HG03064 (cell line): ENCODE data around the gene MVP.
"Not testable (repeated sequence)": the region's sequence is repeated elsewhere in the genome, so short reads cannot be mapped to it uniquely, and the experiment has no call there.

Experiments used
- ATAC-seq: cut with Tn5 transposase; IDR thresholded peaks from one replicate; pipeline ENCODE4 v1.9.1; 2021; ENCODE audit warnings: low read depth; ENCODE audit not compliant: unreplicated experiment

MVP gene

DNA sequence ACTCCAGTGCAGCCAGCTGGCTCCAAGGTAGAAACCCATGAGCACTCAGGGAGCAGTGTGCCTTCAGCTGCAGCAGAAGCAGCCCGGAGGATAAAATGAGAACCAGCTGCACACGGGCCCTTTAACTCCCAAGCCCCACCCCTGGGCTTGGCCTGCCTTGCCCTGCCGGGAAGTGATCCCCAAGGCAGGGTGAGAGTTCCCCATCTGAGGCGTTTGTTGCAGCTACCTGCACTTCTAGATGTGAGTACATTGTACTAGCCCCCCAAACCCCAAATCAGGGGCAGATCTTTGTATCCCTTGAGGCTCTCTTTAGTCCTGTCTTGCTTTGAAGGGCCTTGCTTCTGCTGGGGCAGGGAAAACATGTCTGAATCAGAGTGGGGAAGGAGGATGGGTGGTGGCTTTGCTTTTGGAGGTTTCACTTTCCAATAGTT is at the start of gene MVP:
Gene MVP, plus strand, starts transcription at position 192 of the 431 bp plus-strand sequence. CDS start 10,088 bp downstream, outside the sequence.
- no peak for ATAC-seq

GRCh38 chr16:29772330-29772729 is 47.9 kb upstream of the MVP start:
- ATAC-seq = not testable (repeated sequence)

DNA sequence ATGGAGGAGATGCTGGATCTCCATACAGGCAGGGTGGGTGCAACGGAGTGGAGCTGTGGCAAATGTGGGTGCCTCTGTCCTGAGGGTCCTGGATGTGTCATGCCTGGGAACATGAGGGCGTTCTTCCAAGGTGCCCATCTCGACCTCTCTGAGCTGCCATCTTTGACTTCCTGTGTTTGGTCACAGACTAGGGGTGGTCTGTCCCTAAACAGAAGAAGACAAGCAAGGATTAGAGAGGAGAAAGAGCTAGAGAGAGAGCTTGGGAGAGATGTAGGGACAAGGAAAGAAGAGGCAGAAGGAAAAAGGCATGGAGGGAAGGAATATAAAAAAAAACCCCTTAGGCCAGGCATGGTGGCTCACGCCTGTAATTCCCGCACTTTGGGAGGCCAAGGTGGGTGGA is 45.5 kb upstream of the MVP start:
- ATAC-seq = no peak

DNA sequence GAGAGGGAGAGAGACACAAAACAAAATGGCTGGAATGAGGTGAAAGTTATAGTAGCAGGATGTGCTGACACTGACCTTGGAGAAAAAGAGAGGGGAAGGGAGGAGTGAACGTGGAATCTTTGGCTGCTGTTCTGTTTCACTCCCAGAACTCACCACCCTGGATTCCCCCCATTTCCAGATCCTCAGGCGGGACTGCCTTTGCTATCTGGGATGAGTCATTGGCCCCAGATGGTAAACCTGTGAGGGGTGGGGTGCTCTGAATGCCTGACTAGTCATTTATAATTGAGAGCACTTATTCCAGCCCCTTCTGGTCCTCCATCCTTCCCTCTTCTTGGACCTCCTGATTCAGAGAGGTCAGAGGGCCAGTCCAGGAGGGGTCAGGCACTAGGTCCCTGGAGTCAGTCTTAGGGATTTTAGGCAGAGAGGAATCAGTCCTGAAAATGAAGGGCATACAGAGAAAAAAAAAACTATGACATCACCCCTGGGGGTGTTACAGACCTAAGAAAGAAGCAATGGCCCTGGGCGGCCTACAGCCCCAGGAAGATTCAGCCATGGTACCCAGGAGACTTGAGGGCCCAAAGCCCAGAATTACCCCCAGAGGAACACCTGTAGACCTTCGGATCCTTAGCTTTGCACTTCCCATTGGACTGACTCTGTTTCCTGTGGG is 44.4 kb upstream of the MVP start:
- no peak for ATAC-seq

GRCh38 chr16:29777576-29778350 is 42.5 kb upstream of the MVP start, which contains the start of gene ZG16:
Gene ZG16 (plus strand): TSS chr16:29778256. CDS start chr16:29779267, 1,011 bp downstream.
- ATAC-seq = no peak

DNA sequence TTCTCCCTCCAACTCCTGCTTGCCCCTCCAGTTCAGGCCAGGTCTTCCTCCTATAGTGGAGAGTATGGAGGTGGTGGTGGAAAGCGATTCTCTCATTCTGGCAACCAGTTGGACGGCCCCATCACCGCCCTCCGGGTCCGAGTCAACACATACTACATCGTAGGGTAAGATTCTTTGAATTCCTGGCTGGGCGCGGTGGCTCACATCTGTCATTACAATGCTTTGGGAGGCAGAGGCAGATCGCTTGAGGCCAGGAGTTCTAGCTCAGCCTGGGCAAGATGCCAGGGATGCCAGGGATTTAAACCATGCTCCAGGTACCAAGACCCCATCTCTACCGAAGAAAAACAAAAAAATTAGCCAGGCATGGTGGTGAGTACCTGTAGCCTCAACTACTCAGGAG is 40.8 kb upstream of the MVP start:
- no peak for ATAC-seq

DNA sequence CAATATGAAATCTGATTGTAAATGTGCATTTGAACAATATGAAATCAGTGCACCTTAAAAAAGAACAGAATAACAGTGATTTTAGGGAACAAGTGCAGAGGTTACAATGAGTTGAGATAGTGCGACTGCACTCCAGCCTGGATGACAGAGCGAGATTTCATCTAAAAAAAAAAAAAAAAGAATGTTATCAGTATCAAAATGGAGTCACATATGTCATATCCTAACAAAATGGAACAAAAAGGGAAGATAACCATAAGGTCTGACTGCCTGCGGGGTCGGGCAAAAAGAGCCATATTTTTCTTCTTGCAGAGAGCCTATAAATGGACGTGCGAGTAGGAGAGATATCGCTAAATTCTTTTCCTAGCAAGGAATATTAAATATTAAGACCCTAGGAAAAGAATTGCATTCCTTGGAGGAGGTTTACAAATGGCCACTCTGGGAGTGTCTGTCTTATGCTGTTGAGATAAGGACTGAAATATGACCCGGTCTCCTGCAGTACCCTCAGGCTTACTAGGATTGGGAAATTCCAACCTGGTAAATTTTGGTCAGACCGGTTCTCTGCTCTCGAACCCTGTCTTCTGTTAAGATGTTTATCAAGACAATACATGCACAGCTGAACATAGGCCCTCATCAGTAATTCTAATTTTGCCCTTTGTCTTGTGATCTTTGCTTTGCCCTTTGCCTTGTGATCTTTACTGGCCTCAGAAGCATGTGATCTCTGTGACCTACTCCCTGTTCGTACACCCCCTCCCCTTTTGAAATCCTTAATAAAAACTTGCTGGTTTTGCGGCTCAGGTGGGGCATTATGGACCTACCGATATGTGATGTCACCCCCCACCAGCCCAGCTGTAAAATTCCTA is 36.9 kb upstream of the MVP start:
- not testable (repeated sequence) for ATAC-seq

DNA sequence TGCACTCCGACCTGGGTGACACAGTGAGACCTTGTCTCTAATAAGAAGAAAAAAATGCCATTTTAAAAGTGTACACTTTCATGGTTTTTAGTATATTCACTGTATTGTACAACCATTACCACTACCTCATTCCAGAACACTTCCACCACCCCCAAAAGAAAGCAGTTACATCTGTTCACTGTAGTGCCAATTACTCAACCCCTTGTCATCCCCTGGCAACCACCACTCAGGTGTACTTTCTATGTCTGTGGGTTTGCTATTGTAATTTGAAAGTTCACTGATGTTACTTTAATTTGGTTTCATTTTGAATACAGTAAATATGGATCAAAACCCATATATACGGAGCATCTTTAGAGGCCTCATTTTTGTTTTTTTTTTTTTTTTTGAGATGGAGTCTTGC is 36.1 kb upstream of the MVP start:
- ATAC-seq = no peak

- ATAC-seq = no peak
Observed at GRCh38 chr16:29784901-29785500, 35.3 kb upstream of the MVP start.

DNA sequence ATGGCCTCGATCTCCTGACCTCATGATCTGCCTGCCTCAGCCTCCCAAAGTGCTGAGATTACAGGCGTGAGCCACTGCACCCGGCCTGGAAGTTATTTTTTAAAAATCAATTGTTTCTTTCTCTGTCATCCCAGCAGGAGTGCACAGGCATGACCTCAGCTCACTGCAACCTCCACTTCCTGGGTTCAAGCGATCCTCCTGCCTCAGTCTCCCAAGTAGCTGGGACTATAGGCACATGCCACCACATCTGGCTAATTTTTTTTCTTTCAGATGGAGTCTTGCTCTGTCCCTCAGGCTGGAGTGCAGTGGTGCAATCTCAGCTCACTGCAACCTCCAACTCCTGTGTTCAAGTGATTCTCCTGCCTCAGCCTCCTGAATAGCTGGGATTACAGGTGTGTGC is 33.1 kb upstream of the MVP start:
- not testable (repeated sequence) for ATAC-seq

- ATAC-seq = no peak
Observed at GRCh38 chr16:29789775-29790182, 30.5 kb upstream of the MVP start.

DNA sequence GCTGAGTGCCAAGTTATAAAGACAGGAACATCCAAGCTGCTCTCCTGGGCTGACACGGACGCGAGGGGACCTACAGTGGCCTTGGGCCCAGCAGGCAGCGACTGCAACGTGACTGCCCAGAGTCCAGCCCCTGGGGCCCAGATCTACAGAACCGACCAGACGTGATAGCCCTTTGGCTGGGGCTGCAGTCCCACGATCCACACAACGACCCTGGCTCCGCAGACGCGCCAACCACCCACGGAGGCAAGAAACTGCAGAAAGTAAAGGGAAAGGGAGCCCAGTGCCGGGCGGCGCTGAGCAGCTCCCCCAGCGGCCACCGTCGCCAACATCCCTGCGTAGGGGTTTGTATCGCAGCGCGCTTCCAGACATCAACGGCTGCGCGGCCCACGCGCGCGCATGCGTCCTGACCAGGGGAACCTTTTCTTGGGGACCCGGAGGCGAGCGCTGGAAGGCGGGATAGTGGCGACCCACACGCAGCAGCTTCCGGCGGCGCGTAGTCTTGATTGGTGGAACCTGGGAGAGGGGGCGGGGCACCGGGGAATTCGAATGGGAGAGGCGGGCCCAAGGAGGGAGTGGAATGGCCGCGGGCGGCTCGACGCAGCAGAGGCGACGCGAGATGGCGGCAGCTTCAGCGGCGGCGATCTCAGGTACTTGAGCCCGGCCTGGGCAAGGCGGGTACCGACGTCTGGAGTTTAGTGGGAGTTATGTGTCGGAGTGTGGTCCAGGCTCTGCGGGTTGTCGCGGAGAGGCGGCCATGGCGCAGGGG is 29.9 kb upstream of the MVP start, which contains the start of gene KIF22:
Gene KIF22, plus strand, starts transcription at position 569 of the 766 bp plus-strand sequence. Its CDS starts 9 bp downstream, at position 578.
- peak; percentile 81 for ATAC-seq

DNA sequence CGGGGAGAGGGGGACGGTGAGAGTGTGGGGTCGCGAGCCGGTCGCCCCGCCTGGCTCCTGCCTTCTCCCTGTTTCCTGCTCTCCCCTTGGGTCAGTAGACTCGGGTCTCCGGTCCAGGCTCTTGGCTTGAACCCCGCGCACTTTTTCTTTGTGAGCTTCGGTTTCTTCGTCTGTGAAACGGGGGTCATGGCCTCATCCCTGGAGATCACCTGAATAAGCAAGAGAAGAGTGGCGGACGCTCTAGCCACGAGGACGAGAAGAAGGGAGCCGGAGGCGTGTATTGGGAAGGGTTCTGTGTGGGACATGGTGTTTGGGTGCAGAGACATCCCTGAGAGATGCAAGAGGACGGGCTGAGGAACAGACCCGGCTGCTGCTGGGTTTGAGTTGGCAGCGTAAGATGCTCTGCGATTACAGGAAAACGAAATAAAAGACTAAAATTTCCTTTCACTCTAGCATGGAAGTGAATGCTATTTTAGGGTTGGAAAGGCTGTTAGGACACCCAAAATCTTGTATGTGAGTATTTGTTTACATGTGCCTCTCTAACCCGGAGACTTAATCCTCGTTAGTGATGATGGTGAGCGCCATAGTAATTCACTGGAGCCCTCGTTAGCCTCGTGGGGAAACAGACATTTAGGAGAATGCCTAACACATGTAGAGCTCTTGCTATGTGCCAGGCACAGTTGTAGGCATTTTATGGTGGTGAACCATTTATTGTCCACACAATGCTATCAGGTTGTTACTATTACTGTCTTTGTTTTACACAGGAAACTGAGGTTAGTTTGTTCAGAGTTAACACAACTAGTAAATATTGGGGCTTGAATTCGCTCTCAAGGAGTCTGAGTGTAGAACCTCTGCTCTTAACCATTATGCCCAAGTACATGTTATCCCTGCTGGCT is 29.1 kb upstream of the MVP start:
- no peak for ATAC-seq

DNA sequence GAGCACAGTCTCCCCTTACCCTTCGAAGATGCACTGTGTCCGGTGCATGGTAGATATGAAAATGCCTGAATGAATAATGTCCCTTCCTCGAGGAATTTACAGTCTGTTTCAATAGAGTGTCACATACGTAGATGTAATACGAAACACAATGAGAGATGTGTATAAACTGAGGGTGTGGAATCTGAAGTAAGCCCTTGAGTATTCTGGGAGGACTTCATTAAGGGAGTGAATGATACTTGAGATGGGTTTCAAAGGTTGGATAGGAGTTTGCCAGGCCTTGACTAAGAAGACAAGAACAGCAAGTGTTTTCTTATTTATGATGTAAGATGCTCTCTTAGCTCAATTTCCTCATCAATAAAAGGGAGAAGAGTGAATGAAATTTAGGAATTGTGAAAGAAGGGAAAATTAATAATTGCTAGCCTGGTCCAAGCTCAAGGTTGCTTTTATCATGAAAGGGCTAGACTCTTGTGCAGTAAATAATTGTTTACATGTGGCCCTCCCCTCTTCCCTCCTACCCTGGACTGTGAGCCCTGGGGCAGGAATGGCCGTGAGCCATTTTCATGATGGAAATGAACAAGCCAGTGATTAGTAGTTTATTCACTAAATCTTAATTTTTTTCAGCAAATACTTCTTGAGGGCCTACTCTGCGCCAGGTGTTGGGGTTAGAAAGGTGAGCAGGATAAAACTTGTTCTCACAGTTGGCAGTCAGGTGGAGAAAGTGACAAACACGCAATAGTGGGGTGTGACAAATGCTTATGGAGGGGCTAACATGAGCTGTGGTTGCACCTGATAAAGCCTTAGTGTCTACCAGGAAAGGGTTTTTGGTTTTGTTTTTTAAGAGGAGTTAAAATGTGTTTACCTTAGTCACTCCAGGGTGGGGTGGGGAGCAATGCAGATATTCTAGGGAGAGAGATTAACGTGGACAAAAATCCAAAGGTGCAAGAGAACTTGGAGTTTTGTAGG is 28.1 kb upstream of the MVP start:
- ATAC-seq = no peak

DNA sequence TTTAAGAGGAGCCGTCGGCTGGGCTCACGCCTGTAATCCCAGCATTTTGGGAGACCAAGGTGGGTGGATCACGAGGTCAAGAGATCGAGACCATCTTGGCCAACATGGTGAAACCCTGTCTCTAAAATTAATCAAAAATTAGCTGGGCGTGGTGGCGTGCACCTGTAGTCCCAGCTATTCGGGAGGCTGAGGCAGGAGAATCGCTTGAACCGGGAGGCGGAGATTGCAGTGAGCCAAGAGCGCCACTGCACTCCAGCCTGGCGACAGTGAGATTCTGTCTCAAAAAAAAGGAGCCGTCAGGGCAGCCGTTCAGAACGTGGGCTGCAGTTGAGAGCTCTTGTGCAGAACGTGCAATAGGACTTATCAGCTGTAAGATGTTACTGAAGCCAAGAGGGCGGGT is 27.1 kb upstream of the MVP start:
- ATAC-seq = not testable (repeated sequence)

DNA sequence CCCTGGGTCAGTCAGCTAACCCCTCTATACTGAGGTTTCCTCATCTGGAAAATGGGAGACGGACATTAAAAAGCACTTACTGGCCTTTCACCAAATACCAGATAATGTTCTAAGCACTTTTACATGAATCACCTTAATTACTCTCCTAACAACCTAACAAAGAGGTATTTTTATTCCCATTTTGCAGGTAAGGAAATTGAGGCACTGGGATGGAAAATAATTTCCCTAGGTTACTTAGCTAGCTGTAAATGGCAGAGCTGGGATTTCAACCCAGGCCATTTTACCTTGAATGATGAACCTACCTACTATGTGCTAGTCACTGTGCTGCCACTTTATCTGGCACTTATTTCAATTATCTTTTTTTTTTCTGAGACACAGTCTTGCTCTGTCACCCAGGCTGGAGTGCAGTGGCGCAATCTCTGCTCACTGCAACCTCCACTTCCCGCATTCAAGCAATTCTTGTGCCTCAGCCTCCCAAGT is 26.0 kb upstream of the MVP start:
- ATAC-seq = no peak

GRCh38 chr16:29802416-29802935 is 17.8 kb upstream of the MVP start:
- ATAC-seq = no peak
